K562 (cell line): ENCODE data around the gene DIAPH1.

Experiments
- BRCA1 ChIP-seq, 2 experiments: fragments of 450-650 bp in 1 of 2; sonication (generic) in 1 of 2; formaldehyde crosslinking in 1 of 2; IDR thresholded peaks; 2 replicates each; pipeline versions ENCODE4 v1.5.0 to v1.6.1; 2017 to 2020; ENCODE audit warnings: mild to moderate bottlenecking in 1 of 2, missing genetic modification reagents in 1 of 2
- IRF1 ChIP-seq: sonication (generic); formaldehyde crosslinking; IDR thresholded peaks from 2 replicates; pipeline ENCODE4 v1.8.0; 2022; ENCODE audit warnings: missing genetic modification reagents, mild to moderate bottlenecking, borderline replicate concordance
- NFYB ChIP-seq: IDR thresholded peaks from 2 replicates; pipeline ENCODE4 v1.6.1; 2011; ENCODE audit warnings: mild to moderate bottlenecking, moderate library complexity; ENCODE audit not compliant: insufficient read length; ENCODE audit errors: extremely low read depth
- PCBP1 ChIP-seq: fragments of 200-400 bp; formaldehyde crosslinking; IDR thresholded peaks from 2 replicates; pipeline ENCODE4 v1.6.1; 2018; ENCODE audit warnings: mild to moderate bottlenecking, low read depth, low read length; ENCODE audit not compliant: poor library complexity, severe bottlenecking
- POLR2A ChIP-seq: fragments of 450-650 bp; conservative IDR thresholded peaks from 2 replicates; pipeline ENCODE4 v1.6.1; 2016
- ZNF263 ChIP-seq: sonication (generic); formaldehyde crosslinking; IDR thresholded peaks from 2 replicates; pipeline ENCODE4 v1.8.0; 2022; ENCODE audit warnings: mild to moderate bottlenecking, missing genetic modification reagents, borderline replicate concordance
- ZNF318 ChIP-seq, 2 experiments: fragments of 450-650 bp; IDR thresholded peaks; 2 replicates each; pipeline ENCODE4 v1.6.1; 2016; ENCODE audit warnings: mild to moderate bottlenecking in 2 of 2, borderline replicate concordance in 1 of 2, low read depth in 1 of 2, moderate library complexity in 1 of 2
- ZNF830 ChIP-seq: fragments of 250-450 bp; sonication (Bioruptor Pico); IDR thresholded peaks from 2 replicates; pipeline ENCODE4 v1.5.0; 2021; ENCODE audit warnings: mild to moderate bottlenecking

GRCh38 chr5:141525653-141526052 is 93.1 kb downstream of the DIAPH1 start:
- no peak for TF ChIP-seq BRCA1 (IDR thresholded peaks at IDR 0.05)
- no peak for TF ChIP-seq BRCA1 (CRISPR knock-in tag; IDR thresholded peaks at IDR 0.05)
- no peak for TF ChIP-seq ZNF318 (IDR thresholded peaks at IDR 0.05; ENCODE audit: borderline replicate concordance in 1 of 2, low read depth in 1 of 2)
- no peak for TF ChIP-seq PCBP1
- no peak for TF ChIP-seq ZNF830 (CRISPR knock-in tag)
- TF ChIP-seq POLR2A: no peak
- TF ChIP-seq ZNF263: no peak
- TF ChIP-seq NFYB: no peak
- no peak for TF ChIP-seq IRF1 (CRISPR knock-in tag)
